ENCODE measurements around the gene CYTH2.

Gene CYTH2

DNA sequence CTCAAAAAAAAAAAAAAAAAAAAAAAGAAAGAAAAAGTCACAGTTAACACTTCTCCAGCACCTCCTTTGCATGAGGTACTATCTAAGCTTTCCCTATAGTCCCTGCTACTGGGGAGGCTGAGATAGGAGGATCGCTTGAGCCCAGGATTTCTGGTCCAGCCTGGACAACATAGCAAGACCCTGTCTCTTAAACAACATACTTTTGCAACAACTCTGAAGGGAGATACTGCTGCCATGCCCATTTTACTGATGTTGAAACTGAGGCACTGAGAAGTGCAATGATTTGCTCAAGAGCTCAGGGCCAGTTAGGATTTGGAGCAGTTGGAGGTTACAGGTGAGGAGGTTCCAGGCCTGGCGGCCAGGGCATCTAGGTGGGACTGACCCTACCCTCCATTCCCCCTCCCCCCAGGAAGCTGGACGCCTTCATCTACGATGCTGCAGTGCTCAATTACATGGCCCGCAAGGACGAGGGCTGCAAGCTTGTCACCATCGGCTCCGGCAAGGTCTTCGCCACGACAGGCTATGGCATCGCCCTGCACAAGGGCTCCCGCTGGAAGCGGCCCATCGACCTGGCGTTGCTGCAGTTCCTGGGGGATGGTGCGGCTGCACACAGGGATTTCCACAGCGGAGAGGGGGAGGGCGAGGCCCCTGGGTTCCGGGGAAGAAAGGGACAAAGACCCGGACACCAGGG lies 27.7 kb upstream of the CYTH2 start:
- DNase-seq (ENCODE audit: extremely low read depth, low read depth), result no peak
- TF ChIP-seq, protein P1, sequence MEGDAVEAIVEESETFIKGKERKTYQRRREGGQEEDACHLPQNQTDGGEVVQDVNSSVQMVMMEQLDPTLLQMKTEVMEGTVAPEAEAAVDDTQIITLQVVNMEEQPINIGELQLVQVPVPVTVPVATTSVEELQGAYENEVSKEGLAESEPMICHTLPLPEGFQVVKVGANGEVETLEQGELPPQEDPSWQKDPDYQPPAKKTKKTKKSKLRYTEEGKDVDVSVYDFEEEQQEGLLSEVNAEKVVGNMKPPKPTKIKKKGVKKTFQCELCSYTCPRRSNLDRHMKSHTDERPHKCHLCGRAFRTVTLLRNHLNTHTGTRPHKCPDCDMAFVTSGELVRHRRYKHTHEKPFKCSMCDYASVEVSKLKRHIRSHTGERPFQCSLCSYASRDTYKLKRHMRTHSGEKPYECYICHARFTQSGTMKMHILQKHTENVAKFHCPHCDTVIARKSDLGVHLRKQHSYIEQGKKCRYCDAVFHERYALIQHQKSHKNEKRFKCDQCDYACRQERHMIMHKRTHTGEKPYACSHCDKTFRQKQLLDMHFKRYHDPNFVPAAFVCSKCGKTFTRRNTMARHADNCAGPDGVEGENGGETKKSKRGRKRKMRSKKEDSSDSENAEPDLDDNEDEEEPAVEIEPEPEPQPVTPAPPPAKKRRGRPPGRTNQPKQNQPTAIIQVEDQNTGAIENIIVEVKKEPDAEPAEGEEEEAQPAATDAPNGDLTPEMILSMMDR (IDR thresholded peaks at IDR 0.05; ENCODE audit: low read depth, low read length, missing control alignments), result no peak
- H3K4me3 ChIP-seq (replicated peaks; ENCODE audit: low read depth, low read length), result no peak overlapping the region

DNA sequence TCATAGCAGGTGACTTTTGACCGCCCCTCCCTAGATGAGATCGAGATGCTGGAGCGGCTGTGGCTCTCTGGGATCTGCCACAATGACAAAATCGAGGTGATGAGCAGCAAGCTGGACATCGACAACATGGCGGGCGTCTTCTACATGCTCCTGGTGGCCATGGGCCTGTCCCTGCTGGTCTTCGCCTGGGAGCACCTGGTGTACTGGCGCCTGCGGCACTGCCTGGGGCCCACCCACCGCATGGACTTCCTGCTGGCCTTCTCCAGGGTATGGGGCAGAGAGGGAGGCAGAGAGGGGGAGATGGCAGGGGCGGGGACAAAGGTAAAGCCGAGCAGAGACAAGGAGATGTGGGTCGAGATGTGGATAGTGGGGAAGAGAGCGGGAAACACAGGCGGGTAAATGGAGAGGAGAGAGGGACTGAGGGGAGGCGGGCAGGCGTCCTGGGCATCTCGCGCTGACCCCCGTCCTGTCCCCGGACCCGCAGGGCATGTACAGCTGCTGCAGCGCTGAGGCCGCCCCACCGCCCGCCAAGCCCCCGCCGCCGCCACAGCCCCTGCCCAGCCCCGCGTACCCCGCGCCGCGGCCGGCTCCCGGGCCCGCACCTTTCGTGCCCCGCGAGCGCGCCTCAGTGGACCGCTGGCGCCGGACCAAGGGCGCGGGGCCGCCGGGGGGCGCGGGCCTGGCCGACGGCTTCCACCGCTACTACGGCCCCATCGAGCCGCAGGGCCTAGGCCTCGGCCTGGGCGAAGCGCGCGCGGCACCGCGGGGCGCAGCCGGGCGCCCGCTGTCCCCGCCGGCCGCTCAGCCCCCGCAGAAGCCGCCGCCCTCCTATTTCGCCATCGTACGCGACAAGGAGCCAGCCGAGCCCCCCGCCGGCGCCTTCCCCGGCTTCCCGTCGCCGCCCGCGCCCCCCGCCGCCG lies 26.8 kb upstream of the CYTH2 start:
- no peak overlapping the region for H3K4me3 ChIP-seq (replicated peaks; ENCODE audit: low read depth, low read length)
- no peak for DNase-seq (ENCODE audit: extremely low read depth, low read depth)
- TF ChIP-seq, protein P1 (IDR thresholded peaks at IDR 0.05; ENCODE audit: low read depth, low read length, missing control alignments), result no peak

DNA sequence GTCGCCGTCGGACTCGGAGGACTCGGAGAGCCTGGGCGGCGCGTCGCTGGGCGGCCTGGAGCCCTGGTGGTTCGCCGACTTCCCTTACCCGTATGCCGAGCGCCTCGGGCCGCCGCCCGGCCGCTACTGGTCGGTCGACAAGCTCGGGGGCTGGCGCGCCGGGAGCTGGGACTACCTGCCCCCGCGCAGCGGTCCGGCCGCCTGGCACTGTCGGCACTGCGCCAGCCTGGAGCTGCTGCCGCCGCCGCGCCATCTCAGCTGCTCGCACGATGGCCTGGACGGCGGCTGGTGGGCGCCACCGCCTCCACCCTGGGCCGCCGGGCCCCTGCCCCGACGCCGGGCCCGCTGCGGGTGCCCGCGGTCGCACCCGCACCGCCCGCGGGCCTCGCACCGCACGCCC lies 25.9 kb upstream of the CYTH2 start:
- TF ChIP-seq, protein P1 (IDR thresholded peaks at IDR 0.05; ENCODE audit: low read depth, low read length, missing control alignments), result no peak
- no peak for DNase-seq (ENCODE audit: extremely low read depth, low read depth)
- H3K4me3 ChIP-seq (replicated peaks; ENCODE audit: low read depth, low read length), result no peak overlapping the region

DNA sequence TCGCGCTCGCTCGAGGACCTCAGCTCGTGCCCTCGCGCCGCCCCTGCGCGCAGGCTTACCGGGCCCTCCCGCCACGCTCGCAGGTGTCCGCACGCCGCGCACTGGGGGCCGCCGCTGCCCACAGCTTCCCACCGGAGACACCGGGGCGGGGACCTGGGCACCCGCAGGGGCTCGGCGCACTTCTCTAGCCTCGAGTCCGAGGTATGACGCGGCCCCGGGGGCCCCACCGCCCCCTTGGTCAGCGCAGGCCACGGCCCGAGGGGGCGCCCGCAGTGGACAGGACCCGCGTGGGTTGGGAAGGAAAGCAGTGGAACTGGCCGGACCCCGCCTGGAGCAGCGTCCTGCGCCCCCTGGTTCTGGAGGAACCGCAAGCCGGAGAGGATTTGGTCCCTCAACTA lies 25.4 kb upstream of the CYTH2 start:
- no peak overlapping the region for H3K4me3 ChIP-seq (replicated peaks; ENCODE audit: low read depth, low read length)
- no peak for DNase-seq (ENCODE audit: extremely low read depth, low read depth)
- TF ChIP-seq, protein P1 (IDR thresholded peaks at IDR 0.05; ENCODE audit: low read depth, low read length, missing control alignments), result no peak

DNA sequence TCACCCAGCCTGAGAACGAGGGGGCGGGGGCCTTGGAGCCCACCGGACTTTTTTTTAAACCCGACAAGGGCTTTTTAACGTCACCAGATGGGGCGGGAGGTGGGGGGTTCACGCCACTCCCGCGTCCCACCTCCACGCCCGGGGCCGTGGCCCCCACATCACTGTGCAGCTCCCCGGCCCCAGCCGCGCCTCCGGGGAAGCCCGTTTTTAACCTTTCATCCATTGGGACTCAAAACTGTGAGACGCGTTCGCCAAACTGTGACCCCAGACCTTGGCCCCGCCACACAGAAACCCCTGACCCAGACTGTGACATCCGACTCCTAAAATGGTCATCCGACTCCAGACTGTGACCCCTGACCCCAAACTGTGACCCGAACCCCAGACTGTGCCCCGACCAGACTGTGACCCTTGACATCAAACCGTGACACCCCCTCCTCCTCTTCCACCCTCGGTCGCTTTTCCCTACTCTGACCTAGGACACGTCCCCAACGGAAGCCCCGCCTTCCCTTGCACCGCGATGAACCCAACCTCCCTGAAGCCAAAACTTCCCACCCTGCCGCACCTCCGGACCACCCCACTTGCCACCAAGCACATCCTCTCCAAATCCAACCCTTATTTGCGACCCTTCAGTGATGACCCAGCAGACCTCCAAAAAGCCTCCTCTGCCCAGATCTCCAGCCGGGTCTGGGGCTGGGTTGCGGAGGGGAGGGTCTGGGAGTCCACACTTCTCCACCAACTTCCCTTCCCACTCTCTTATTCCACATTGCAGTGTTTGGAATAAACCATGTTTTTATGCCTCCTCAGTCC lies 24.8 kb upstream of the CYTH2 start:
- TF ChIP-seq, protein P1 (IDR thresholded peaks at IDR 0.05; ENCODE audit: low read depth, low read length, missing control alignments), result no peak

DNA sequence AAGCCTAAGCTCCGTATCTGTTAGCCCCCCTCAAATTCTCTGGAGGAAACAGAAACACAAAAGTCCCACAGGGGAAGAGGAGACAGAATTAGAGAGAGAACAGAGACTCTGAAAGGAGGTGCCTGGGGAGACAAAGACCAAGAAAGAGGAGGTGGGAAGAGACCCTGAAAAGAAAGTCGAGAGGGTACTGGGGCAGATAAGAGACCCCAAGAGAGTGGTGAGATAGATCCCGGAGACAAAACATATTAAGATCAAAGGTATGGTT lies 24.3 kb upstream of the CYTH2 start:
- no peak for DNase-seq (ENCODE audit: extremely low read depth, low read depth)
- peak overlapping the region; percentile 100 for H3K4me3 ChIP-seq (replicated peaks; ENCODE audit: low read depth, low read length)
- TF ChIP-seq, protein P1 (IDR thresholded peaks at IDR 0.05; ENCODE audit: low read depth, low read length, missing control alignments), result no peak

More for the DNA sequence above, 24.8 kb upstream of the CYTH2 start:
- peak overlapping the region; percentile 100 for H3K4me3 ChIP-seq (replicated peaks; ENCODE audit: low read depth, low read length)
- DNase-seq (ENCODE audit: extremely low read depth, low read depth), result no peak
